Loucy (cell line): Measurements from ENCODE around the gene FMR1.

ENCODE experiments used
- EZH2phosphoT487 ChIP-seq: fragments of 200-600 bp; IDR thresholded peaks from 2 replicates; pipeline ENCODE4 v1.6.1; 2018; ENCODE audit warnings: antibody characterized with exemption, mild to moderate bottlenecking, moderate library complexity, borderline replicate concordance
- TF ChIP-seq, protein P1 (sequence below): fragments of 200-600 bp; sonication (generic); conservative IDR thresholded peaks from 2 replicates; pipeline ENCODE4 v1.5.1; 2014; ENCODE audit warnings: mild to moderate bottlenecking, antibody characterized with exemption, low read length

DNA sequence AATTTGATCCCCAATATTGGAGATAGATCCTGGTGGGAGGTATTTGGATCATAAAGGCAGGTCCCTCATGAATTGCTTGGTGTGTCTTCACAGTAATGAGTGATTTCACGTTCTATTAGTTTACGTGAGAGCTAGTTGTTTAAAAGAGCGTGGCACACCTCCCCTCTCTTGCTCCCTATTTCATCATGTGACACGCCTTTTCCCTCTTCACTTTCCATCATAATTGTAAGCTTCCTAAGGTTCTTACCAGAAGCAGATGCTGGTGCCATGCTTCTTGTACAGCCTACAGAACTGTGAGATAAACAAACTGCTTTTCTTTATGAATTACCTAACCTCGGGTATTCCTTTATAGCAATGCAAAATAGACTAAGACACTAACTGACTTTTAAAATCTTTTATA, 34.0 kb upstream of the FMR1 start:
- TF ChIP-seq, protein P1, sequence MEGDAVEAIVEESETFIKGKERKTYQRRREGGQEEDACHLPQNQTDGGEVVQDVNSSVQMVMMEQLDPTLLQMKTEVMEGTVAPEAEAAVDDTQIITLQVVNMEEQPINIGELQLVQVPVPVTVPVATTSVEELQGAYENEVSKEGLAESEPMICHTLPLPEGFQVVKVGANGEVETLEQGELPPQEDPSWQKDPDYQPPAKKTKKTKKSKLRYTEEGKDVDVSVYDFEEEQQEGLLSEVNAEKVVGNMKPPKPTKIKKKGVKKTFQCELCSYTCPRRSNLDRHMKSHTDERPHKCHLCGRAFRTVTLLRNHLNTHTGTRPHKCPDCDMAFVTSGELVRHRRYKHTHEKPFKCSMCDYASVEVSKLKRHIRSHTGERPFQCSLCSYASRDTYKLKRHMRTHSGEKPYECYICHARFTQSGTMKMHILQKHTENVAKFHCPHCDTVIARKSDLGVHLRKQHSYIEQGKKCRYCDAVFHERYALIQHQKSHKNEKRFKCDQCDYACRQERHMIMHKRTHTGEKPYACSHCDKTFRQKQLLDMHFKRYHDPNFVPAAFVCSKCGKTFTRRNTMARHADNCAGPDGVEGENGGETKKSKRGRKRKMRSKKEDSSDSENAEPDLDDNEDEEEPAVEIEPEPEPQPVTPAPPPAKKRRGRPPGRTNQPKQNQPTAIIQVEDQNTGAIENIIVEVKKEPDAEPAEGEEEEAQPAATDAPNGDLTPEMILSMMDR = no peak
- TF ChIP-seq EZH2phosphoT487 = no peak
